GM18498 (cell line): ENCODE data around the gene UNCX.

Experiments used
- ATAC-seq: cut with Tn5 transposase; IDR thresholded peaks from one replicate; pipeline ENCODE4 v1.9.1; 2021; ENCODE audit warnings: mild to moderate bottlenecking, moderate library complexity; ENCODE audit not compliant: unreplicated experiment

The UNCX gene

DNA sequence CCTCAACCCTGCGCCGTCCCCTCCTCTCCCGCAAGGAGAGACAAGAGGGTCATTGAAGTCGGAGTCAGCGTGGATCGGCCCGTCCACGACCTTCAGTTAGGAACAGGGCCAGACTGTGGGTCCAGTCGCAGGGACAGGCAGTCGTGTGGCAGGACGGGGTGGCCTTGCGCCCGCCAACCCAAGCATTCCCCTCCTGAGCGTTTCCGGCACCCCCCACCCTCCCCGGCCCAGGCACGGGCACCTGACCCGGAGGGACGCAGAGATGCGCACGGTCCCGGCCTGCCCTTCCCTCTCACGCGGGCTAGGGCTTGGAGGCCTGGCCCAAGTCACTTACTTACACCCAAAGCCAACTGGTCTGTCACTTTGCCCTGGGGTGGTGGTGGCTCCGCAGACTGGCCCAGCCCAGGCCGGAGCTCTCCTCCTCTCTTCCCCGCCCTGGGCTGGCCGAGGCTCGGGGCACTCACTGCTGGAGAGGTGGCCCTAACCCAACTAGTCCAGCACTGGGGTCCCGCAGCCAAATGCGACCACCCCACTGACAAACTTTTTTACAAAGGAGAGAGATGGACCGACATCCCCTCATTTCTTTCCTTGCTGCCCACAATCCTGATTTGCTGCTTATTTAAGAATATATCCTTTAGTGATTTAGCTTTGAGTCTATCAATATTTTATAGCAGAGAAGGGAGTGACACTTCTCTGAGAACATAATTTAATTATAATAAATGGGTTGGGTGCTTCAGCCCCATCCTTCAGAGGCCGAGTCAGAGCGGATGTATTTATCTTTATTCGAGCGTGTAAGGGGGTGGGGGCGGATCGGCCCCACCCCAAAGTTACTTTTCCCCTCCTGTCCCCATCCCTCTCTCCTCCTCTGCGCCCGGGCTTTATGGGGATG, 1.2 kb upstream of the UNCX start:
- no peak for ATAC-seq

DNA sequence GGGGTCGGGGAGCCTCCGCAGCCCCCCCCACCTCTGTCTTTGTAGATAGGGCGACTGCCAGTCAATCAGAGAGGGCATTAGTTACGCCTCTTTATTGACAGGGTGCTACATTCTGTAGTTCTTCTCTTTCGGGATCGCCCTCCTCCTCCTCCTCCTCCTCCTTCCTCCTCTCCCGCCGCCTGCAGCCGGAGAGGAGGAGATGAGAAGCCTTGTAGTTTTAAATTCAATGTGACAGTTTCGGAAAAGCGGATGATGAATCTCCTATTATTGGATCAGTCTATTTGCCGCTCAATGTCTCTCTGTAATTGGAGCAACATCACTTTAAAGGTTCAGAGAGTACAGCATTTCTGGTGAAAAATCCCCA, 587 bp upstream of the UNCX start:
- ATAC-seq, result no peak

- ATAC-seq, result no peak
These were observed 819 bp downstream of the UNCX start for GRCh38 chr7:1233333-1234048.

- ATAC-seq, result no peak
These were observed 1.6 kb downstream of the UNCX start for GRCh38 chr7:1234049-1234880.

- ATAC-seq, result no peak
These were observed 2.3 kb downstream of the UNCX start for GRCh38 chr7:1234881-1235500.

DNA sequence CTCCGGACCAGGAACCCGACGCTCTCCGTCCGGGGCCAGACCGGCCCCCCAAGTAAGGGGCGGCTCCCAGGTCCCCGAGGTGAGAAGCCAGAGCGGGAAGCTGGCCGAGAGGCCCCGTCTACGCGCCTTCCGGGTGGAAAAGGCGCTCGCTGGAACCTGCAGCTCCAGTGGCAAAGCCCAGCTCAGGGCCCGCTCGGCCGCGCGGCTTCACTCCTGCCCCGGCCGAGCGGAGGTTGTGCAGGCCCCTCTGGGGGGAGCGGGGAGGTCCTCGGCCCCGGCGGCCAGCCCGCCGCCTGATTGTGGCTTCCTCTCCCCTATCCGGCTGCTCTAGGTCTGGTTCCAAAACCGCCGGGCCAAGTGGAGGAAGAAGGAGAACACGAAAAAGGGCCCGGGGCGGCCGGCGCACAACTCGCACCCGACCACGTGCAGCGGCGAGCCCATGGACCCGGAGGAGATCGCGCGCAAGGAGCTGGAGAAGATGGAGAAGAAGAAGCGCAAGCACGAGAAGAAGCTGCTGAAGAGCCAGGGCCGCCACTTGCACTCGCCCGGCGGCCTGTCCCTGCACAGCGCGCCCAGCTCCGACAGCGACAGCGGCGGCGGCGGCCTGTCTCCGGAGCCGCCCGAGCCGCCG, 2.9 kb downstream of the UNCX start:
- ATAC-seq, result no peak

- ATAC-seq, result no peak
These were observed 3.5 kb downstream of the UNCX start for GRCh38 chr7:1236132-1236661.

- no peak for ATAC-seq
These were observed 4.4 kb downstream of the UNCX start for GRCh38 chr7:1236831-1237701.

DNA sequence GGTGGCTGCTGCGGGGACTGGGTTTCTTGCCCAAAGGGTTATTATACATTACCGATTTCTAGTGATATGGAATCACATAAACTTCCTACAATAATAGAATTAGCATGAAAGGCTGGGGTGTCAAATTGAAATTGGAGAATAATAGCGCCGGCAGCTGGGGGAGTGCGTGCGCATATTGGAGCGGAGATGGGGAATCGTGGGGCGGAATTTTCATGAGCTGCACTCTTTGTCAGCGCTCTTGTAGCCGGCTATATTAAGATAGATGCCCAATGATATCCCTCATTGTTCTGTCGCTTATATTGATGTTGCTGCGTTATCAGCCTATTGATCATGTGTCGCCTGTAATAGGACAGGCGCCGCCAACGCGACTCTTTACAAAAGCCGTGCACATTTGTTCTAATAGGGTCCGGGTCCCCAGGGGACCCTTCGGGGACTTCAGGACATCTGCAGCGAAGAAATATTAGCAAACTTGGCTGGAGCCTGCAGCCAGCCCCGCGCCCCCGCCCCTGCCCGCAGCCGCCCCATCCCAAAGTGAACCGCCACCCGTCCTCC, 5.1 kb downstream of the UNCX start:
- ATAC-seq, result no peak

DNA sequence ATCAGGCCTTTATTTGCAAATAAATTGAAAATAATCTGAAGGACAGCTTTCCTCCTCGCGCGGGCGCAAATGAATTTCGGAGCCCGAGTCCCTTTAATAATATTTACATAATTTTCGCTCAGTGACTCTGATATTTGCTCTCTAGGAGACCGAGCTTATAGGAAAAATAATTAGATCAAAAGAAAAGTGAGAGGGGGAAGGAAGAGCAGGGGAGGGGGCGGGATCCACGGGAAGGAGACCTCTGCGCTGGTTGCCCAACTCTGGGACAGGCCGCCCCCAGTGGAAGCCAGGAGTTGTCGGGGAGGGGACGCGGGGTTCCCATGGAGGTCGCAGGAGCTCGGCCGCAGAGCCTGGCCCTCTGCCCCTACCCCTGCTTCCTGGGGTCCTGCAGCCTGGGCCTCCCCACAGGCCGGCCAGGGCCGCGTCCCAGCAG, 5.8 kb downstream of the UNCX start:
- no peak for ATAC-seq

DNA sequence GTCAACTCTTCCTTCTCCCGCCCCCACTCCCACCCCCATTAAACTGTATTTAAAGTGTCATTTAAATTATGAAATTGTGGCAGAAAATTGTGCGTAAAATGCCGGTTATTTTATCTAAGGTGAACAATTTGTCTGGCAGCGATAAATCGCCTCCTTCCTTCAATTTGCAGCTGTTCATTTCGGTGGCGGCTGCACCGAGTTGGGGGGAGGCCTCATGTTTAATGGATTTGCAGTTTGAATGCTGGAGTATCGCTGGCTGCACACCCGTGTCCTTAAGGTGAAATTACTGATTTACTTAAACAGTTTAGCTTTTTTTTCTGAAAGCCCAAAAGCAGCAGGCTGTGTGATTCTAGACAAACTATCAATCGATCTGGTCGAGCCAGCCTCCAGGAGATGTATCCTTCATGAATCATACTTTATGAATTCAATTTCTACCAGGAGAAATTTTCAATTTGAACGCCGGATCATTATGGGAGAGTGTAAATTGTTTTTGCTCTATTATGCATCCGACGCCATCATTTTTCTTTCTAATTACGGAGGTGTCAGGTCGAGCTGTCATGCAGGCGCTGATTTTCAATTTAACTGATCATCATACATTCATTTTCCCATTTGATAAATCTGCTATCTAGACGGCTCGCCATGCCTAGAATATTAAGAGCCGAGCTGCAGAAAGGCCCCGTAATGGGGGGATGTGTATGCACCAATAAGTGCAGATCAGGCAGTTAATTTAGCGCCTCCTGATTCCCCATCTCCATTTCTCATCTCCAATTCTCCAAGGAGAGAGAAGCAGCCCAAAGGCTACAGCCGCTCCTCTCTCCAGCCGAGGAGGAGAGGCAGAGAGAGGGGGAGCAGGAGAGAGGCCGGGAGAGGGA, 6.5 kb downstream of the UNCX start:
- no peak for ATAC-seq

- ATAC-seq, result no peak
These were observed 7.3 kb downstream of the UNCX start for GRCh38 chr7:1239803-1240516.

DNA sequence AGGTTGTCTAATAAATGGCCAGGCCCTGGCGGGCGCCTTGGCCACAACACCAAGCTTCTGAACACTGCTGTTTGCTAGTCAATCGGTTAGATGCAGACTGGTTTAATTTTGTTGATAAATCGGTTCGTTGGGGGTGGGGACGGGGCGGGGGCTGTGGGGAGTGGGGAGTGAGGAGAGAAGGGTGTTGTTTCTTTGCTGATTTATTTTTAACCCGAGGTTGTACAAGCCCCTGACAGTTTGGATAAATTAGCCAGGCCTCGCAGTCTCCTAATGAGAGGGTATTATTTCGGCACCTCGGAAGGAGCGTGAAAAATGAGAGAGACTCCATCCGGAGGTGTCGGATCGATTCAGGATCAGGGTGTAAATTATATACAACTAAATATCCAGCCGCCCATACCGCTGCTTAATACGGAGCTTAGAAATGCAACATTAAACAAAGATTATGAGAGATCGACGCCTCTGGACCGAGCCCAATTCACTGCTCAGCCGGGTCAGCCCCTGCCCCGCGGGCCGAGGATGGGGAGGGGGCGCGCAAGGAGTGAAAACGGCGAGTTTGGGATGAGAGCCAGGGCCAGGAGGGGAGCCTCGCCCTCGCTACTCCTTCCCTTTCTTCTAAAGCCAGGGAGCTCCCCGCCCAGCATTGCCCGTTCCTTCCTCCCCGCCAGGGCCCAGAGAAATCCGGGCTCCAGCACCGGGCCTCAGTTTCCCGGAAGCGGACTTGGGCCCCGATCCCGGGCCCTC, 8.0 kb downstream of the UNCX start:
- ATAC-seq, result no peak

DNA sequence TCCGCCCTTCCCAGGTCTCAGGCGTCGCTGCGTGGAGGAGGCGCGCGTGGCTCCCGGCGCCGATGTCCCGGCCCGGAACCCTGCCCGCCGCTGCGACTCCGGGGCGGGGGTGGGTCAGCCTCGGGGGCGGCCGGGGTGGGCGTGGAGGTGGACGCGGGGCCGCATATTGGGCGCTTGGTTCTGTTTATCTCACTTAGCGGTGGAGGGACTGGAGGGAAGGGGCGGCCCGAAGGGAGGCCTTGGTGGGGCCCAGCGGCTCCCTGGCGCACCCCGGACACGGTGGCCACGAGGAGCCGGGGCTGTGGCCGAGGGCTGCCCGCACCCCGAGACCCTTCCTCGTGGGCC, 8.6 kb downstream of the UNCX start:
- no peak for ATAC-seq

- ATAC-seq, result no peak
These were observed 9.1 kb downstream of the UNCX start for GRCh38 chr7:1241603-1242255.

- no peak for ATAC-seq
These were observed 9.6 kb downstream of the UNCX start for GRCh38 chr7:1242256-1242605.
